Adrenal gland (tissue), 12 donors: ENCODE measurements around the gene MARCHF9. TPM values are rescaled to one million over a fixed set of nuclear protein-coding genes. Genes with fewer than 3 reads are reported as not detected.

Experiments used
- DNase-seq, 7 donors: peaks; one replicate each; pipeline ENCODE4 v3.0.0-alpha.2; 2019 to 2020
- H3K27ac ChIP-seq, 5 donors: fragments of 200-600 bp; sonication (generic) in 4 of 5; 1 replicate in 3 of 5; 2 replicates in 2 of 5; pipeline versions ENCODE4 v1.5.1 to v1.8.0; 2016 to 2020; ENCODE audit warnings: mild to moderate bottlenecking in 1 of 5
- H3K27me3 ChIP-seq: fragments of 200-600 bp; 2 replicates; pipeline ENCODE4 v1.8.0; 2021
- H3K36me3 ChIP-seq, 2 donors: fragments of 200-600 bp; replicated peaks in 1 of 2; 1 replicate in 1 of 2; 2 replicates in 1 of 2; pipeline versions ENCODE4 v1.5.1 to v1.8.0; 2018 to 2022
- H3K4me1 ChIP-seq, 2 donors: fragments of 200-600 bp; replicated peaks in 1 of 2; 1 replicate in 1 of 2; 2 replicates in 1 of 2; pipeline versions ENCODE4 v1.5.1 to v1.8.0; 2018 to 2021
- H3K4me3 ChIP-seq, 4 donors: fragments of 200-600 bp; sonication (generic) in 3 of 4; one replicate each; pipeline ENCODE4 v1.5.1; 2016 to 2018
- H3K9me3 ChIP-seq, 3 donors: fragments of 200-600 bp; sonication (generic) in 1 of 3; replicated peaks in 1 of 3; 1 replicate in 2 of 3; 2 replicates in 1 of 3; pipeline versions ENCODE4 v1.5.1 to v1.8.0; 2016 to 2021
- POLR2A ChIP-seq, 2 donors: fragments of 450-650 bp; IDR thresholded peaks; one replicate each; pipeline ENCODE4 v1.6.1; 2017; ENCODE audit warnings: antibody characterized with exemption in 2 of 2, mild to moderate bottlenecking in 2 of 2, moderate library complexity in 1 of 2
- WGBS, 4 donors: extraction: QIAGEN DNeasy Blood & Tissue Kit in 2 of 4; methylation state at CpG; one replicate each; pipeline versions ENCODE4 v1.1.5 to v1.1.7; 2013 to 2017; 5-methylcytosine and 5-hydroxymethylcytosine counted together
- intact Hi-C, 2 donors: fragments of 100-400 bp; cut with DNase I; formaldehyde crosslinking; loops; one replicate each; pipeline versions ENCODE4 v1.14.1 to v1.15.0; 2022 to 2023
- polyA plus RNA-seq, 3 donors: library from polyadenylated mRNA; stranded (reverse); fragments of 200-250 nt in 2 of 3; fragments of 350-450 nt in 1 of 3; fragmentation: Illumina TruSeq in 1 of 3; extraction: RNeasy Lipid Tissue Mini Kit (QIAGEN cat#74804) in 1 of 3; gene quantifications; one replicate each; pipeline ENCODE4 v1.2.3, GENCODE V29; 2013 to 2014
- total RNA-seq, 9 donors: library from RNA; depleted of rRNA in 4 of 9; stranded (reverse); fragments of >200 nt in 4 of 9; fragments of 120-200 nt in 1 of 9; fragmentation: NEBNext Ultra II Directional in 1 of 9; extraction: Animal tissue kit (Norgen Biotek cat#: 25700) in 1 of 9; gene quantifications; one replicate each; pipeline versions ENCODE4 v1.1.0 to v1.2.4, GENCODE V29; 2013 to 2023
- TF ChIP-seq, protein P1 (sequence below), 6 experiments: fragments of 450-650 bp in 4 of 6; fragments of 200-600 bp in 2 of 6; sonication (generic) in 1 of 6; IDR thresholded peaks; 1 replicate in 5 of 6; 2 replicates in 1 of 6; pipeline versions ENCODE4 v1.5.1 to v1.8.0; 2016 to 2021; ENCODE audit warnings: antibody characterized with exemption in 6 of 6, mild to moderate bottlenecking in 2 of 6, moderate library complexity in 1 of 6
- donor health status: healthy with polysubstance abuse.
- donor health status: Bipolar disorder and iron deficiency.
- donor health status: DM: yes; HTN: yes; CAD: no.
- donor health status: DM: no; HTN: no; CAD: no.
- donor health status: DM: no; HTN: no; CAD: no.
- donor health status: DM: yes; HTN: yes; CAD: no.

The MARCHF9 gene
- total and polyA plus RNA-seq, 12 donors: 6.7 to 45.1 (median 16.6) TPM

DNA sequence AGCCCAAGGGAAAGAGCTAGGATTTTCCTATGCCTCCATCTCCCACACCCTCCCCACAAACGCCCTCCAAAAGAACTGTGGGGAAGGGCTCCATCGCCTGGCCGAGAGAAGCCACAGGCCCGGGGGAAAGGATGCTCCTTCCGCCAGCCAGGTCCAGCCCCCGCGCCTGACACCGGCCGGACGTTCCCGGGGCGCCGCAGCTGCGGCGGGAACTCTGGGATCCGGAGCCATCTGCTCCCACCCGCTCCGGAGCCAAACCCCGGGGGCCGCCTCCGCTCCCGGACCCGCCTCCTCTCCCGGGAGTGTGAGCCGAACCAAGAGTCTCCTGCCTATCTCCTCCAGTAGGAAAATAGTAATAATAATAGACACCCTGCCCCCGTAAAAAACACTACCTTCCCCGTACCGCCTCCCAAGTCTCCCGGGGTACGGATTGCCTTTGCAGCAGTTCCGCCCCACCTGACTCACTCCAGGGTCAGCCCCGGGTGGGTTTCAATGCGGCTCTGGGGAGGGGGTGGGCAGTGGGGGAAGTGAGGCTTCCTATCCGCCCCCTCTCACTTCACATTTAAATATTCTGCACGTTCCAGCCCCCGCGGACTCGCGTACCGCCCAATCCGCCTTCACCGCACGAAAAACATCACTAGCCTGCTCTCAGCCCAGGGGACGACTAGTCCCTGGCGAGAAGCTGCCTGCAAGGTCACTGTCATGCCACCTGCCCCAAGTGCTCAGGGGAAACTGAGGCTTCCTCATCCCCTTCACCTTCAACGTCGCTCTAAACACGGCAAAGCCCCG is 18.8 kb upstream of the MARCHF9 start:
- H3K4me1 ChIP-seq: peaks cover 14 to 25% of the 10 kb centered on the region in 2 donors
- TF ChIP-seq POLR2A (IDR thresholded peaks at IDR 0.05): no peak
- TF ChIP-seq, protein P1, sequence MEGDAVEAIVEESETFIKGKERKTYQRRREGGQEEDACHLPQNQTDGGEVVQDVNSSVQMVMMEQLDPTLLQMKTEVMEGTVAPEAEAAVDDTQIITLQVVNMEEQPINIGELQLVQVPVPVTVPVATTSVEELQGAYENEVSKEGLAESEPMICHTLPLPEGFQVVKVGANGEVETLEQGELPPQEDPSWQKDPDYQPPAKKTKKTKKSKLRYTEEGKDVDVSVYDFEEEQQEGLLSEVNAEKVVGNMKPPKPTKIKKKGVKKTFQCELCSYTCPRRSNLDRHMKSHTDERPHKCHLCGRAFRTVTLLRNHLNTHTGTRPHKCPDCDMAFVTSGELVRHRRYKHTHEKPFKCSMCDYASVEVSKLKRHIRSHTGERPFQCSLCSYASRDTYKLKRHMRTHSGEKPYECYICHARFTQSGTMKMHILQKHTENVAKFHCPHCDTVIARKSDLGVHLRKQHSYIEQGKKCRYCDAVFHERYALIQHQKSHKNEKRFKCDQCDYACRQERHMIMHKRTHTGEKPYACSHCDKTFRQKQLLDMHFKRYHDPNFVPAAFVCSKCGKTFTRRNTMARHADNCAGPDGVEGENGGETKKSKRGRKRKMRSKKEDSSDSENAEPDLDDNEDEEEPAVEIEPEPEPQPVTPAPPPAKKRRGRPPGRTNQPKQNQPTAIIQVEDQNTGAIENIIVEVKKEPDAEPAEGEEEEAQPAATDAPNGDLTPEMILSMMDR (IDR thresholded peaks at IDR 0.05): peak in 2 of 6 experiments; percentile 5 to 14
- no peaks in the 10 kb centered on the region for H3K36me3 ChIP-seq
- WGBS, 4 donors: 7 to 29% (median 16%) methylated on average over 13 to 49 of the region's 49 CpGs
- peak overlapping the region in 1 of 4 donors; percentile 12 for H3K4me3 ChIP-seq
- H3K27ac ChIP-seq: no peak overlapping the region
- DNase-seq: no peak
- no peaks in the 10 kb centered on the region for H3K9me3 ChIP-seq
- peaks cover 47% of the 10 kb centered on the region for H3K27me3 ChIP-seq
- intact Hi-C loops: no loop called here

DNA sequence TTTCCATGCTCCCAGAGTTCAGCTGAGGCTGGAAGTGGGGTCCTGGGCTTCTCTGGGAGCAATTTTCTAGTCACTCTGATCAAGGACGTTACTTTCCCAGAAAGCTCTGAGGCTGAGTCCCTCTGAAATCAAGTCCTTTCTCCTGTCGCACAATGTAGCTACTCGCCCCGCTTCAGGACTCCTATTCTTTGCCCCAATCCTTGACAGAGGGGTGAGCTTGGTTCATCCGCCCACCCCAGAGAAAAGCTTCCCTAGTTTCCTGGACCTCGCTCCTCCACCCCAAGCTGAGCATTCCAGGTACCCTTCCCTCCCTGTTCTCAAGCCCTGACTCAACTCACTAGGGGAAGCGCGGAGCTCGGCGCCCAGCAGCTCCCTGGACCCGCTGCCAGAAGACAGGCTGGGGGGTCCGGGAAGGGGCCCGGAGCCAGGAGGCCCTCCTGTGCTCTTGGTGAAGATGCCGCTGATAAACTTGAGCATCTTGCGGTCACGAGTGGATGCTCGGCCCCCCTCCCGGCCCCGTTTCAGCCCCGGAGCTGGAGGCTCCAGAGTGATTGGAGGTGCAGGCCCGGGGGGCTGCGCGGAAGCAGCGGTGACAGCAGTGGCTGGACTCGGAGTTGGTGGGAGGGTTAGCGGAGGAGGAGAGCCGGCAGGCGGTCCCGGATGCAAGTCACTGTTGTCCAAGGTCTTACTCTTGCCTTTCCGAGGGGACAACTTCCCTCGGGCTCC is 18.0 kb upstream of the MARCHF9 start:
- peaks cover 48% of the 10 kb centered on the region for H3K27me3 ChIP-seq
- 14 to 25% (median 17%) methylated on average over 6 to 31 of the region's 31 CpGs for WGBS, 4 donors
- TF ChIP-seq, protein P1 (IDR thresholded peaks at IDR 0.05): no peak
- no peak for TF ChIP-seq POLR2A (IDR thresholded peaks at IDR 0.05)
- no peaks in the 10 kb centered on the region for H3K9me3 ChIP-seq
- no peak overlapping the region for H3K27ac ChIP-seq
- no peak for DNase-seq
- H3K36me3 ChIP-seq: no peaks in the 10 kb centered on the region
- intact Hi-C loops: no loop called here
- no peak overlapping the region for H3K4me3 ChIP-seq
- peaks cover 14 to 25% of the 10 kb centered on the region in 2 donors for H3K4me1 ChIP-seq

DNA sequence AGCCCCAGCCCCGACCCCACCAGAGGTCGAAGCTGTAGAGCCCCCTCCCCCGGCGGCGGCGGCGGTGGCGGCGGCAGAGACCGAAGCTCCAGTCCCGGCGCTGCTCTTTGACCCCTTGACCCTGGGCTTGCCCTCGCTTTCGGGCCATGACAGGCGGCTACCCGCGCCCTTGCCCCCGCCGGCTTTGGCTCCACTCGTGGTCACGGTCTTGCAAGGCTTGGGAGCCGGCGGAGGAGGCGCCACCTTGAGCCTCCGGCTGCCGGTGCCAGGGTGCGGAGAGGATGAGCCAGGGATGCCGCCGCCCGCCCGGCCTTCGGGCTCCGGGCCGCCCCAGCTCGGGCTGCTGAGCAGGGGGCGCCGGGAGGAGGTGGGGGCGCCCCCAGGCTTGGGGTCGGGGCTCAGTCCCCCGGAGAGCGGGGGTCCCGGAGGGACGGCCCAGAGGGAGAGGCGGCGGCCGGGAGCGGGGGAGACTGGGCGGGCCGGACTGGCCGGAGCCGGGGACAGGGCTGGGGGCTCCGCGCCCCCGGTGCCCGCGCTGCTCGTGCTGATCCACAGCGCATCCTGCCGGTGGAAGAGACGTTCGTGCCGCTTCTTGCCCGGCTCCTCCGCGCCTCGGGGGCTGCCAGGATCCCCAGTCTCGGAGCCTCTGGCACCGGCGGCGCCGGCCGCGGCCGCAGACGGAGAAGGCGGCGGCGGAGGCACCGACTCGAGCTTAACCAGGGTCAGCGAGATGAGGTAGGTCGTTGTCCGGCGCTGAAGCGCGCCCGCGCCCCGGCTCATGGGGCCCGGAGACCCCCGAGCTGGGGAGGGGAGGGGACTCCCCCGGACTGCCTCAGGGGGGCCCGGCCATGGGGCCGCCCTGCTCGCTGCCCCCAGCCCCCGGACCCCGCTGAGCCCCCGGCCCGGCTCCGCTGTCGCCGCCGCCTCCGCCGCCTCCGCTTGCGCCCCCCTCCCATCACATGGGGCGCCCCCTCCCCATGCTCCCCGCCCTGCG is 17.1 kb upstream of the MARCHF9 start:
- Histone ChIP-seq H3K4me3 (peak overlapping the region in 1 of 4 donors; percentile 36), H3K27me3 (peaks cover 48% of the 10 kb centered on the region), H3K27ac (no peak overlapping the region), H3K4me1 (peaks cover 14 to 25% of the 10 kb centered on the region in 2 donors), H3K36me3 (no peaks in the 10 kb centered on the region), H3K9me3 (no peaks in the 10 kb centered on the region)
- no peak for TF ChIP-seq POLR2A (IDR thresholded peaks at IDR 0.05)
- TF ChIP-seq, protein P1 (IDR thresholded peaks at IDR 0.05): no peak
- DNase-seq: peak in 1 of 7 donors; percentile 35
- WGBS, 4 donors: 21 to 58% (median 24%) methylated on average over 10 to 108 of the region's 110 CpGs; no CpG with 5 or more reads in 1 of the 4 donors
- intact Hi-C loops: no loop called here
